ENCODE results near the gene NR1H3. TPM values are rescaled to one million over a fixed set of nuclear protein-coding genes. Genes with fewer than 3 reads are reported as not detected.

The NR1H3 gene
- total and polyA plus RNA-seq, 10 of the 15 experiments (the other 5 are each of a cell fraction or from before 2014, with no cell fraction given): 2.6 to 8.9 (median 4.5) TPM

GRCh38 chr11:47229161-47229560 lies 28.6 kb upstream of the NR1H3 start:
- RAD21 ChIA-PET (ENCODE audit: unreplicated experiment): interaction anchor here (0.6 kb wide), 1 partner anchor 587 kb away, joined by 3 read pairs; no protein-coding TSS in a partner anchor
- Histone ChIP-seq H3K36me3 (ENCODE audit: control insufficient read depth in 2 of 2, insufficient read depth in 2 of 2, low read length in 1 of 2) (peaks cover 1 to 13% of the 10 kb centered on the region in 2 experiments; a peak in 3 of 4 replicates), H3K4me3 (no peak overlapping the region), H3K4me1 (ENCODE audit: control insufficient read depth, insufficient read depth, low read length) (peaks cover 10% of the 10 kb centered on the region), H4K20me1 (ENCODE audit: control insufficient read depth, insufficient read depth) (no peaks in the 10 kb centered on the region), H3K79me2 (ENCODE audit: control insufficient read depth, insufficient read depth, low read length) (peaks cover 8% of the 10 kb centered on the region), H3K4me2 (ENCODE audit: control insufficient read depth, insufficient read depth) (no peak overlapping the region), H2AFZ (ENCODE audit: control insufficient read depth, low read depth, low read length) (no peak overlapping the region), H3K27me3 (replicated peaks in 1 of 2; ENCODE audit: control insufficient read depth in 2 of 2, insufficient read depth in 2 of 2, low read length in 1 of 2) (no peaks in the 10 kb centered on the region), H3K9ac (ENCODE audit: control insufficient read depth, insufficient read depth, low read length) (no peak overlapping the region), H3K27ac (ENCODE audit: control insufficient read depth, insufficient read depth) (no peak overlapping the region), H3K9me3 (replicated peaks; ENCODE audit: control insufficient read depth, insufficient read depth, low read length) (no peaks in the 10 kb centered on the region)
- ATAC-seq: no peak
- WGBS (ENCODE audit: insufficient coverage, insufficient replicate concordance, low lambda C conversion rate, missing lambda C conversion rate): 97% methylated on average over 8 of the region's 8 CpGs
- SMC1A ChIA-PET (ENCODE audit: uncharacterized antibody, unreplicated experiment): interaction anchor here (1.3 kb wide), 1 partner anchor 14 kb away, joined by 4 read pairs; the partner anchor contains the start of gene DDB2
- in situ Hi-C loops (cut with MboI) (no loop called here), intact Hi-C loops (cut with micrococcal nuclease; ENCODE audit: unreplicated experiment) (no loop called here)
- no peak for FAIRE-seq
- TF ChIP-seq EP300 (IDR thresholded peaks at IDR 0.05; ENCODE audit: borderline replicate concordance in 1 of 2, control insufficient read depth in 1 of 2, low read depth in 2 of 2, low read length in 2 of 2) (no peak), POLR2A (IDR thresholded peaks at IDR 0.05; ENCODE audit: low read depth, low read length) (0 out of 2 replicates have a peak, but pooled peaks have one; percentile 35)
- CTCF ChIA-PET: interaction anchor here (1.1 kb wide), 1 partner anchor 51 kb away, joined by 3 read pairs; no protein-coding TSS in a partner anchor
- POLR2A ChIA-PET: interaction anchor here (0.7 kb wide), 2 partner anchors 16 to 268 kb away, joined by 3 to 4 read pairs; no protein-coding TSS in a partner anchor
- no peak for DNase-seq (ENCODE audit: low read depth, low spot score)
- no TSS peak for BruUV-seq (replicated peaks)

GRCh38 chr11:47233051-47233450 lies 24.7 kb upstream of the NR1H3 start:
- ChIA-PET SMC1A (ENCODE audit: uncharacterized antibody, unreplicated experiment) (interaction anchor here (0.9 to 1.6 kb wide), 6 partner anchors 9 to 179 kb away, joined by 3 to 5 read pairs (median 3); partner anchors contain the start of gene ACP2), RAD21 (ENCODE audit: unreplicated experiment) (no interaction called here), CTCF (interaction anchor here (1.0 to 5.8 kb wide), 5 partner anchors 15 to 174 kb away, joined by 3 to 22 read pairs (median 6); partner anchors contain the start of genes ACP2 and DDB2), POLR2A (interaction anchor here (1.1 to 1.7 kb wide), 3 partner anchors 15 to 28 kb away, joined by 3 to 4 read pairs (median 3); no protein-coding TSS in a partner anchor)
- in situ Hi-C loops (cut with MboI): no loop called here
- no peak for FAIRE-seq
- Histone ChIP-seq H2AFZ (ENCODE audit: control insufficient read depth, low read depth, low read length) (no peak overlapping the region), H3K27me3 (replicated peaks in 1 of 2; ENCODE audit: control insufficient read depth in 2 of 2, insufficient read depth in 2 of 2, low read length in 1 of 2) (no peaks in the 10 kb centered on the region), H4K20me1 (ENCODE audit: control insufficient read depth, insufficient read depth) (no peaks in the 10 kb centered on the region), H3K9ac (ENCODE audit: control insufficient read depth, insufficient read depth, low read length) (no peak overlapping the region), H3K4me1 (ENCODE audit: control insufficient read depth, insufficient read depth, low read length) (no peaks in the 10 kb centered on the region), H3K4me3 (no peak overlapping the region), H3K79me2 (ENCODE audit: control insufficient read depth, insufficient read depth, low read length) (no peaks in the 10 kb centered on the region; the same call in 1 of the 2 replicates), H3K9me3 (replicated peaks; ENCODE audit: control insufficient read depth, insufficient read depth, low read length) (no peaks in the 10 kb centered on the region), H3K4me2 (ENCODE audit: control insufficient read depth, insufficient read depth) (no peak overlapping the region), H3K27ac (ENCODE audit: control insufficient read depth, insufficient read depth) (no peak overlapping the region), H3K36me3 (ENCODE audit: control insufficient read depth in 2 of 2, insufficient read depth in 2 of 2, low read length in 1 of 2) (peaks cover 11 to 21% of the 10 kb centered on the region in 2 experiments)
- TF ChIP-seq ZNF24 (IDR thresholded peaks at IDR 0.05) (no peak), LARP7 (IDR thresholded peaks at IDR 0.05) (no peak)
- BruUV-seq (replicated peaks): no TSS peak
- DNase-seq (ENCODE audit: low read depth, low spot score): no peak
- intact Hi-C loops (cut with micrococcal nuclease; ENCODE audit: unreplicated experiment): no loop called here
- 100% methylated on average over 4 of the region's 4 CpGs for WGBS (ENCODE audit: insufficient coverage, insufficient replicate concordance, low lambda C conversion rate, missing lambda C conversion rate)
- no peak for ATAC-seq

Measured in GM12878 (cell line).